GM20431 (cell line): ENCODE measurements around the gene DNPEP.

Experiments
- in situ Hi-C: fragments of 300-500 bp; cut with MseI, MboI; formaldehyde crosslinking; loops from one replicate; pipeline ENCODE4 v1.15.0; 2020; ENCODE audit warnings: low sequenced_read_pairs; ENCODE audit not compliant: unreplicated experiment

DNPEP gene

GRCh38 chr2:219378163-219378851 is 9.4 kb downstream of the DNPEP start:
- in situ Hi-C loops, result no loop called here

GRCh38 chr2:219369447-219369861 is 18.3 kb downstream of the DNPEP start:
- in situ Hi-C loops, result no loop called here

GRCh38 chr2:219368690-219369191 is 19.0 kb downstream of the DNPEP start:
- in situ Hi-C loops, result no loop called here

- in situ Hi-C loops, result no loop called here
These were observed 25.1 kb downstream of the DNPEP start for GRCh38 chr2:219362524-219363164.

- in situ Hi-C loops, result no loop called here
These were observed 25.6 kb downstream of the DNPEP start for GRCh38 chr2:219362072-219362471.

GRCh38 chr2:219358170-219359075 is 29.3 kb downstream of the DNPEP start:
- in situ Hi-C loops, result no loop called here

- in situ Hi-C loops, result no loop called here
These were observed 30.9 kb downstream of the DNPEP start for GRCh38 chr2:219356834-219357233.

- in situ Hi-C loops, result no loop called here
These were observed 33.1 kb downstream of the DNPEP start for GRCh38 chr2:219354582-219354981.

GRCh38 chr2:219353129-219353528 is 34.6 kb downstream of the DNPEP start:
- in situ Hi-C loops, result no loop called here

- in situ Hi-C loops, result no loop called here
These were observed 35.2 kb downstream of the DNPEP start for GRCh38 chr2:219352448-219353023.

- in situ Hi-C loops, result no loop called here
These were observed 36.9 kb downstream of the DNPEP start for GRCh38 chr2:219350710-219351221.

- in situ Hi-C loops, result no loop called here
These were observed 37.5 kb downstream of the DNPEP start for GRCh38 chr2:219350215-219350614.

GRCh38 chr2:219344751-219345430 is 42.8 kb downstream of the DNPEP start:
- in situ Hi-C loops, result no loop called here

GRCh38 chr2:219335373-219335786 is 52.3 kb downstream of the DNPEP start:
- in situ Hi-C loops, result no loop called here

- in situ Hi-C loops, result no loop called here
These were observed 53.6 kb downstream of the DNPEP start for GRCh38 chr2:219334076-219334475.

- in situ Hi-C loops, result no loop called here
These were observed 55.2 kb downstream of the DNPEP start, which contains the start of gene RESP18 for GRCh38 chr2:219332542-219332941. Gene RESP18 (minus strand): TSS chr2:219332744.

GRCh38 chr2:219331560-219332213 is 56.0 kb downstream of the DNPEP start:
- in situ Hi-C loops, result no loop called here

- in situ Hi-C loops, result no loop called here
These were observed 60.0 kb downstream of the DNPEP start for GRCh38 chr2:219327719-219328118.
